ENCODE data around the gene LINGO3. TPM values are rescaled to one million over a fixed set of nuclear protein-coding genes. Genes with fewer than 3 reads are reported as not detected.

The LINGO3 gene
- polyA plus RNA-seq, 3 donors = 0.11 TPM; not detected in 2

- no peak for DNase-seq (ENCODE audit: extremely low read depth in 1 of 11, low read depth in 9 of 11, low spot score in 4 of 11)
Measured at GRCh38 chr19:2330255-2330631, 22.3 kb upstream of the LINGO3 start.

GRCh38 chr19:2329501-2329916, 21.6 kb upstream of the LINGO3 start:
- no peak for DNase-seq (ENCODE audit: extremely low read depth in 1 of 11, low read depth in 9 of 11, low spot score in 4 of 11)

GRCh38 chr19:2329149-2329478, 21.2 kb upstream of the LINGO3 start:
- DNase-seq (ENCODE audit: extremely low read depth in 1 of 11, low read depth in 9 of 11, low spot score in 4 of 11) = no peak

- peak; percentile 73 to 91 (median 86) for DNase-seq (ENCODE audit: extremely low read depth in 1 of 11, low read depth in 9 of 11, low spot score in 4 of 11)
Measured at GRCh38 chr19:2328401-2329148, 20.6 kb upstream of the LINGO3 start, which contains the start of the genes LSM7 and SPPL2B. LSM7 (minus strand) TSS chr19:2328586; CDS start chr19:2328566, 20 bp downstream. SPPL2B (plus strand) TSS chr19:2328684; CDS start chr19:2328710, 26 bp downstream.

GRCh38 chr19:2327773-2328400, 19.9 kb upstream of the LINGO3 start:
- no peak for DNase-seq (ENCODE audit: extremely low read depth in 1 of 11, low read depth in 9 of 11, low spot score in 4 of 11)

GRCh38 chr19:2326699-2327360, 18.9 kb upstream of the LINGO3 start:
- DNase-seq (ENCODE audit: extremely low read depth in 1 of 11, low read depth in 9 of 11, low spot score in 4 of 11) = no peak

GRCh38 chr19:2325281-2326046, 17.5 kb upstream of the LINGO3 start:
- DNase-seq (ENCODE audit: extremely low read depth in 1 of 11, low read depth in 9 of 11, low spot score in 4 of 11) = no peak

GRCh38 chr19:2324220-2324948, 16.4 kb upstream of the LINGO3 start:
- DNase-seq (ENCODE audit: extremely low read depth in 1 of 11, low read depth in 9 of 11, low spot score in 4 of 11) = no peak

- no peak for DNase-seq (ENCODE audit: extremely low read depth in 1 of 11, low read depth in 9 of 11, low spot score in 4 of 11)
Measured at GRCh38 chr19:2323707-2324106, 15.8 kb upstream of the LINGO3 start.

- DNase-seq (ENCODE audit: extremely low read depth in 1 of 11, low read depth in 9 of 11, low spot score in 4 of 11) = no peak
Measured at GRCh38 chr19:2321565-2322283, 13.8 kb upstream of the LINGO3 start.

- no peak for DNase-seq (ENCODE audit: extremely low read depth in 1 of 11, low read depth in 9 of 11, low spot score in 4 of 11)
Measured at GRCh38 chr19:2320939-2321338, 13.0 kb upstream of the LINGO3 start.

GRCh38 chr19:2320049-2320448, 12.1 kb upstream of the LINGO3 start:
- no peak for DNase-seq (ENCODE audit: extremely low read depth in 1 of 11, low read depth in 9 of 11, low spot score in 4 of 11)

- DNase-seq (ENCODE audit: extremely low read depth in 1 of 11, low read depth in 9 of 11, low spot score in 4 of 11) = no peak
Measured at GRCh38 chr19:2319551-2319950, 11.6 kb upstream of the LINGO3 start.

GRCh38 chr19:2318923-2319322, 11.0 kb upstream of the LINGO3 start:
- DNase-seq (ENCODE audit: extremely low read depth in 1 of 11, low read depth in 9 of 11, low spot score in 4 of 11) = no peak

GRCh38 chr19:2317756-2318155, 9.8 kb upstream of the LINGO3 start:
- no peak for DNase-seq (ENCODE audit: extremely low read depth in 1 of 11, low read depth in 9 of 11, low spot score in 4 of 11)

- DNase-seq (ENCODE audit: extremely low read depth in 1 of 11, low read depth in 9 of 11, low spot score in 4 of 11) = no peak
Measured at GRCh38 chr19:2317300-2317699, 9.3 kb upstream of the LINGO3 start.

GRCh38 chr19:2315818-2316353, 7.9 kb upstream of the LINGO3 start:
- no peak for DNase-seq (ENCODE audit: extremely low read depth in 1 of 11, low read depth in 9 of 11, low spot score in 4 of 11)

All from renal cortex interstitium (tissue), 11 donors.